Measurements from ENCODE around the gene DENND6B.

The DENND6B gene

DNA sequence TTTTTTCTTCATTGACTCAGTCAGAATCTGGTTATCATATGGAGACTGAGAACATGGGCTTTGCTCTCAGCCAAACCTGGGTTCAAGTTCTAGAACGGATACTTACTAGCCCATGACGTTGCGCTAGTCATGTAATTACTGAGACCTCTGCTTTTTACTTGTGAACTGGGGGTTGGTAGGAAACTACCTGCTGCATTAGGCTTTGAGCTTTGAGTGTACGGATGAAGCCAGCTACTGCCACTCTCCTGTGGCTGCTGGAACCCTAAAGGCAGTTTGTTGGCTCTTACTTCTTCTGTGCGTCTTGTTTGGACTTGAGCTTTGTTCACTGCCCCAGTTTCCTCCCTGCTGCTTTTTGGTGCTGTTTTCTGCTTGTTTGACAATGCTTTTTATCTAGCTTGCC is 34.4 kb upstream of the DENND6B start:
- TF ChIP-seq, protein P1, sequence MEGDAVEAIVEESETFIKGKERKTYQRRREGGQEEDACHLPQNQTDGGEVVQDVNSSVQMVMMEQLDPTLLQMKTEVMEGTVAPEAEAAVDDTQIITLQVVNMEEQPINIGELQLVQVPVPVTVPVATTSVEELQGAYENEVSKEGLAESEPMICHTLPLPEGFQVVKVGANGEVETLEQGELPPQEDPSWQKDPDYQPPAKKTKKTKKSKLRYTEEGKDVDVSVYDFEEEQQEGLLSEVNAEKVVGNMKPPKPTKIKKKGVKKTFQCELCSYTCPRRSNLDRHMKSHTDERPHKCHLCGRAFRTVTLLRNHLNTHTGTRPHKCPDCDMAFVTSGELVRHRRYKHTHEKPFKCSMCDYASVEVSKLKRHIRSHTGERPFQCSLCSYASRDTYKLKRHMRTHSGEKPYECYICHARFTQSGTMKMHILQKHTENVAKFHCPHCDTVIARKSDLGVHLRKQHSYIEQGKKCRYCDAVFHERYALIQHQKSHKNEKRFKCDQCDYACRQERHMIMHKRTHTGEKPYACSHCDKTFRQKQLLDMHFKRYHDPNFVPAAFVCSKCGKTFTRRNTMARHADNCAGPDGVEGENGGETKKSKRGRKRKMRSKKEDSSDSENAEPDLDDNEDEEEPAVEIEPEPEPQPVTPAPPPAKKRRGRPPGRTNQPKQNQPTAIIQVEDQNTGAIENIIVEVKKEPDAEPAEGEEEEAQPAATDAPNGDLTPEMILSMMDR (conservative IDR thresholded peaks at IDR 0.05) = no peak
- no peak for TF ChIP-seq ZFX (IDR thresholded peaks at IDR 0.05)
- H3K27ac ChIP-seq = no peak overlapping the region

DNA sequence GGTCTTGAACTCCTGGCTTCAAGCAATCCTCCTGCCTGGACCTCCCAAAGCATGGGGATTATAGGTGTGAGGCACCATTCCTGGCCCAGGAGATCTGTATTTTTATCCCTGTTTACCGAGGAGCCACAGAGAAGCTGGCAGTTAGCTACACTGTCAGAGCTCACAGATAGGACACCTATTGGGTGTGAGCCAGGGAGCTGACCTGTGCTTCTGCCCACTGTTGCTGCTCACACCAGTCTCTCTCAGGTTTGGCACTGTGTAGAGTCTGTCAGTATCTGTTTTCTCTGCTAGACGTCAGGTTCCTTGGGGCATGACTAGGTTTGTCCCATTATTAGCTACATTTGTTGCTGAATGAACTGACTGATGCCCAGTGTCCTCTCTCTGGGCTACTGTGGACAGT is 33.8 kb upstream of the DENND6B start:
- TF ChIP-seq, protein P1 (conservative IDR thresholded peaks at IDR 0.05) = no peak
- TF ChIP-seq ZFX (IDR thresholded peaks at IDR 0.05) = no peak
- H3K27ac ChIP-seq = no peak overlapping the region

DNA sequence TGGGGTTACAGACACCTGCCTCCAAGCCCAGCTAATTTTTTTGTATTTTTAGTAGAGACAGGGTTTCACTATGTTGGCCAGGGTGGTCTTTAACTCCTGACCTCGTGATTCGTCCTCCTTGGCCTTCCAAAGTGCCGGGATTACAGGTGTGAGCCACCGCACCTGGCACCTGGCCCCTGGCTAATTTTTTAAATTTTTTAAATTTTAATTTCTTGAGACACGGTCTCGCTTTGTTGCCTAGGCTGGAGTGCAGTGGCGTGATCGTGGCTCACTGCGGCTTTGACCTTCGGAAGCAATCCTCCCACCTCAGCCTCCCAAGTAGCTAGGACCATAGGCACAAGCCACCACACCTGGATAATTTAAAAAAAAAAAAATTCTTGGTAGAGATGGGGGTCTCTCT is 30.9 kb upstream of the DENND6B start:
- no peak for TF ChIP-seq ZFX (IDR thresholded peaks at IDR 0.05)
- TF ChIP-seq, protein P1 (conservative IDR thresholded peaks at IDR 0.05) = no peak
- no peak overlapping the region for H3K27ac ChIP-seq

DNA sequence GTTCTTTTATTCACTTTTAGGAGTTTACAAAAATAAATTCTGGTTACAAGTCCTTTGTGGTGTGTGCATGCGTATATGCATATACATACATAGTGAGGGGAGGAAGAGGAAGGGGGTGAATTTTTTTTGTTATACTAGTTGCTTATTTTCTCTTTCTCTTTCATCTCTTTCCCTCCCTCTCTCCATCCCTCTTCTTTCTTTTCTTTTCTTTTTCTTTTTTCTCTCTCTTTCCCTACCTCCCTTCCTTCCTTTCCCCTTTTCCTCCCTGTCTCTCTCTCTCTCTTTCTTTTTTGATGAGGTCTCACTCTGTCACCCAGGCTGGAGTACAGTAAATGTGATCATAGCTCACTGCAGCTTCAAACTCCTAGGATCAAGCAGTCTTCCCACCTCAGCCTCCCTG is 30.4 kb upstream of the DENND6B start:
- H3K27ac ChIP-seq = no peak overlapping the region
- TF ChIP-seq, protein P1 (conservative IDR thresholded peaks at IDR 0.05) = no peak
- no peak for TF ChIP-seq ZFX (IDR thresholded peaks at IDR 0.05)

DNA sequence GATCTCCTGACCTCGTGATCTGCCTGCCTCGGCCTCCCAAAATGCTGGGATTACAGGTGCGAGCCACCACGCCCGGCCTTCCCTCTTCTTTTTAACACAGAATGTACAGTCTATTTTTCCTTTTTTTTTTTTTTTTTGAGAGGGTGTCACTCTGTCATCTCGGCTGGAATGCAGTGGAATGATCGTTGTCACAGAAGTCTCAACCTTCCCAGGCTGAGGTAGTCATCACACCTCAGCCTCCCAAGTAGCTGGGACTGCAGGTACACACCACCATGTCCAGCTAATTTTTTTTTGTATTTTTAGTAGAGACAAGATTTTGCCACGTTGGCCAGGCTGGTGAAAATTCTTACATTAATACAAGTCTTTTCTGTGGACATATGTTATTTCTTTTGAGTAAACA is 29.4 kb upstream of the DENND6B start:
- no peak overlapping the region for H3K27ac ChIP-seq
- TF ChIP-seq, protein P1 (conservative IDR thresholded peaks at IDR 0.05) = no peak
- TF ChIP-seq ZFX (IDR thresholded peaks at IDR 0.05) = no peak

DNA sequence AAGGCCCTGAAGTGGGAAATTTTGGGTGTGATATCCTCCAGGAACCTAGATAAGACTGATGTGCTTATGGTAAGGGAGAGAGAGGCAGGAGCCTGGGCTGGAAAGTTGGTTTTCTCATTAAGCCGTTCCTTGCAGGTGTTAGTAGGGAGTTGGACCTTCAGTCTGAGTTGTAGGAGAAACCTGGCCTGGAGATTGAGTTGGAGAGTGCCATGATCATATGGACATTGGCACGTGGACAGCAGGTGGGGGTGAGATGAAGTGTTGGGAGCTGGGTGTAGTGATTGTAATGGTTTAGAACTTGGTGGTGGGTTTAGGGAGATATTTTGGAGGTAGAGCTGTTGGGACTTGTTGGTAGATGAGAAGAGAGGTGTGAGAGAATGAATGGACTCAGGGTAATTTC is 21.2 kb upstream of the DENND6B start:
- TF ChIP-seq, protein P1 (conservative IDR thresholded peaks at IDR 0.05) = no peak
- no peak for TF ChIP-seq ZFX (IDR thresholded peaks at IDR 0.05)
- H3K27ac ChIP-seq = no peak overlapping the region

DNA sequence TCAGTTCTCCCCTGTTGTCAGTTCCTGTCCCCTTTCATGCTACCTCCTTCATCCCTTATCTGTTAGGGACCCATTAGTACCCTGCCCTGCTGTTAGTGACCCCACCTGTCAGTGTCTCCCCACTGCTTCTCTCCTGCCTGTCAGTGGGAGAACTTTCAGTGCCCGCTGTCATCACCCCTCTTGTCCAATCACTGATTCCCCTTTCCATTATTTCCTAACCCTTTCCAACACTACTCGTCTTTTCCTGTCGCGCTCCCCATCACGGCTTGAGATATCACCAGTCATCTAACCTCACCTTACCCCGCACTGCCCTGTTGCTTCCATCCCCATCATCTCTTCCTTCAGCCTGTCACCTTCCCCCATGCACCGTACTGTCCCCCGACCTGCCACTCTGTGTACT is 20.3 kb upstream of the DENND6B start:
- TF ChIP-seq, protein P1 (conservative IDR thresholded peaks at IDR 0.05) = no peak
- no peak for TF ChIP-seq ZFX (IDR thresholded peaks at IDR 0.05)
- H3K27ac ChIP-seq = no peak overlapping the region

Data from C4-2B (cell line).